Gastroesophageal sphincter (tissue), 3 donors: ENCODE data around the gene VOPP1.
A peak's percentile ranks its signal among the peaks of the same experiment; 100 is the strongest.
"Not testable (repeated sequence)": the region's sequence is repeated elsewhere in the genome, so short reads cannot be mapped to it uniquely, and the experiment has no call there.

Experiments
- CTCF ChIP-seq, 4 experiments: fragments of 200-600 bp in 2 of 4; fragments of 450-650 bp in 2 of 4; sonication (generic) in 1 of 4; IDR thresholded peaks; one replicate each; pipeline ENCODE4 v1.5.1; 2017 to 2019; ENCODE audit warnings: antibody characterized with exemption in 4 of 4, mild to moderate bottlenecking in 2 of 4, moderate library complexity in 2 of 4
- EP300 ChIP-seq: sonication (generic); formaldehyde crosslinking; IDR thresholded peaks from one replicate; pipeline ENCODE4 v1.6.1; 2017; ENCODE audit warnings: antibody characterized with exemption, mild to moderate bottlenecking

GRCh38 chr7:55597944-55598499 lies 25.7 kb upstream of the VOPP1 start:
- peak in 3 of 4 experiments; percentile 17 to 47 (median 37) for TF ChIP-seq CTCF (IDR thresholded peaks at IDR 0.05)
- not testable (repeated sequence) for TF ChIP-seq EP300
